ENCODE measurements around the gene PDE4D.

The PDE4D gene

DNA sequence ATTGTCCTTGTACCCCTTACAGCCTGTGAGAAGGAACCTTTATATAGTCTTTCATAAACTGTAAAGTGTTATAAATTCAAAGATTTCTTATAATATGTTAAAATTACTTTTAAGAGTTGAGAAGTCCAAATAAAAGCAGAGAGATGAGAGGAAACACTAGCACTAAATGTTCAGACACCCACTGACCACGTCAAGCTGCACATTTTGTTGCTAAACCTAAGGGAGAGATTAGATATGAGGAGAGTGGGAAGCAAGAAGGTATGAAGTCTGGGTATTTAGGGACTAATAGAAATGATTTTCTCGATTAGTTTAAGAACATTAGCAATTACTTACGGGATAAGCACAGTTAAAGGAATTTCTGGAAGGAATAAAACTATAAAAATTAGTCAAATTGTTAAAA, 803.8 kb downstream of the PDE4D start:
- H3K27ac Mint-ChIP-seq = no peak overlapping the region
- no peak for ATAC-seq
- DNase-seq (ENCODE audit: low spot score in 2 of 2) = no peak
- no peaks in the 10 kb centered on the region for H3K9me3 Mint-ChIP-seq
- H3K4me1 Mint-ChIP-seq = peaks cover 22% of the 10 kb centered on the region
- no peak overlapping the region for H3K4me3 Mint-ChIP-seq
- no peaks in the 10 kb centered on the region for H3K36me3 Mint-ChIP-seq

DNA sequence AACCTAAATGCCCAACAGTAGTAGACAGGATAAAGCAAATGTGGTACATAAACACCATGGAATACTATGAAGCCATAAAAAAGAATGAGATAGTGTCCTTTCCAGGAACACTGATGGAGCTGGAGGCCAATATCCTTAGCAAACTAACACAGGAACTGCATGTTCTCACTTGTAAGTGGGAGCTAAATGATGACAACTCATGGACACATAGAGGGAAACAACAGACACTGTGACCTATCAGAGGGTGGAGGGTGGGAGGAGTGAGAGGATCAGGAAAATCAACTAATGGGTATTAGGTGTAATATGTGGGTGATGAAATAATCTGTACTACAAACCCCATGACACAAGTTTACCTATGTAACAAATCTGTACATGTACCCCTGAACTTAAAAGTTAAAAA, 805.0 kb downstream of the PDE4D start:
- Mint-ChIP-seq H3K4me1 (peaks cover 17% of the 10 kb centered on the region), H3K36me3 (no peaks in the 10 kb centered on the region), H3K9me3 (no peaks in the 10 kb centered on the region), H3K27ac (no peak overlapping the region), H3K4me3 (no peak overlapping the region)
- no peak for DNase-seq (ENCODE audit: low spot score in 2 of 2)
- ATAC-seq = no peak

DNA sequence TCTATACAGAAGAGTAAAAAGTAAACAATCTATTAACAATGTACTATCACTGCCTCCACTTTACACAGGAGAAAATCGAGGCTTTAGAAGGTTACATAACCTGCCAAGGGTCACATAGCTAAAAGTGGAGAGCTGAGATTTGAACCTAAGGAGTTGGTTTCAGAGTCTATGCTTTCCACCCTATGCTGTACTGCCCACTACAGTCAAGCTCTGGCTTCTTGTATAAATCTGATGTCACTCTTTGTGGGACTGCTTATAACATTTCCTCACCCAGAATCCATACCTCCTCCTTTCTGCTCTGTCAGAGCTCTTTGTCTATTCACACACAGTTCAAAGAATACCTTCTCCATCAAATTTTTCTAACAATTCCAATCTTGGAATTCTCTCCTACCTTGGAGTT, 807.5 kb downstream of the PDE4D start:
- no peak overlapping the region for H3K4me3 Mint-ChIP-seq
- peaks cover 9% of the 10 kb centered on the region for H3K4me1 Mint-ChIP-seq
- H3K9me3 Mint-ChIP-seq = no peaks in the 10 kb centered on the region
- H3K36me3 Mint-ChIP-seq = no peaks in the 10 kb centered on the region
- DNase-seq (ENCODE audit: low spot score in 2 of 2) (no peak), ATAC-seq (no peak)
- H3K27ac Mint-ChIP-seq = no peak overlapping the region

DNA sequence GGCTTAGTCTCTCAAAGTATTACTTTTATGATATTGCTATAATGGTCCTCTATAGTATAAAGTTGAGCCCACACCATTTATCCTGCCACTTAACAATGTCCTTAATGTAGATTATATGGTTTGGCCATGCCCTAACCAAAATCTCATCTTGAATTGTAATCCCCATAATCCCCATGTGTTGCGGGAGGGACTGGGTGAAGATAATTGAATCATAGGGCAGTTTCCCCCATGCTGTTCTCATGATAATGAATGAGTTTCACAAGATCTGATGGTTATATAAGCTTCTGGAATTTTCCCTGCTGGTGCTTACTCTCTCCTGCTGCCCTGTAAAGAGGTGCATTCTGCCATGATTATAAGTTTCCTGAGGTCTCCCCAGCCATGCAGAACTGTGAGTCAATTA, 811.8 kb downstream of the PDE4D start:
- no peak overlapping the region for H3K27ac Mint-ChIP-seq
- no peak for DNase-seq (ENCODE audit: low spot score in 2 of 2)
- no peaks in the 10 kb centered on the region for H3K4me1 Mint-ChIP-seq
- H3K36me3 Mint-ChIP-seq = no peaks in the 10 kb centered on the region
- no peaks in the 10 kb centered on the region for H3K9me3 Mint-ChIP-seq
- H3K4me3 Mint-ChIP-seq = no peak overlapping the region
- no peak for ATAC-seq

DNA sequence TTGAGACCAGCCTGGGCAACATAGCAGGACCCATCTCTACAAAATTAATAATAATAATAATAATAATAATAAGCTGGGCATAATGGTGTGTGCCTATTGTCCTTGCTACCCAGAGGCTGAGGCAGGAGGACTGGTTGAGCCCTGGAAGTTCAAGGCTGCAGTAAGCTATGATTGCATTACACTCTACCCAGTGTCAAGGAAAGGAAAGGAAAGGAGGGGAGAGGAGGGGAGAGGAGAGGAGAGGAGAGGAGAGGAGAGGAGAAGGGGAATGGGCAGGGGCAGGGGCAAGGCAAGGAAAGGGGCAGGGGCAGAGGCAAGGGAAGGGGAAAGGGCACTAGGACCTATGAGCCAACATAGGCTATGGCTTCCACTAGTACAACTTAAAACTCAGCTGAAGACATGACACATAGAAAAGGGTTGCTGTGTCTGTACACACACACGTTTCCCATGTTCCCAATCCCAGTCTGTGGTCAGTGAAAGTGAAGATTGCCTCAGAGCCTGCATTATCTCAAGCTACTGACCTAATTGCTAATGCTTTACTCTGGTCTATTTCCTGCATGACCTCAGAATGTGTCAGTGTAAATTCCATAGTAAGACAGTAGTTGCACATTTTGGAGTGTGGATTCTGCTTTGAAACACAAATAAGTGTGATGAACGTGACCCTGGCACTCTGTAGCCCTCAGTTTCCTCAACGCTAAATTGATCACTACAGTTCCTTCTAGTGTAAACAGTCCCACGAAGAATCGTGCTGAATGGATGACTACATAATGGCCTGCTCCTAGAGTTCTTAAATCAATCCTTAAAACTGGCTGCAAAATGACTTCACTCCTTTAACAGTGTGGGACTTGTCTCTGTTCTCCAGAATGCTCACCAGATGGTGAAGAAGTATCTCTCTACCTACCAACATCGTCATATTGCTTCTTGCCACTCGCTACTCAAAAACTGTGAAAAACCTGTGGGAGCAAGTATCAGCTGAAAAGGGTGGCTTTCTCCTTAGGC, 813.6 kb downstream of the PDE4D start:
- no peak overlapping the region for H3K27ac Mint-ChIP-seq
- ATAC-seq = no peak

DNA sequence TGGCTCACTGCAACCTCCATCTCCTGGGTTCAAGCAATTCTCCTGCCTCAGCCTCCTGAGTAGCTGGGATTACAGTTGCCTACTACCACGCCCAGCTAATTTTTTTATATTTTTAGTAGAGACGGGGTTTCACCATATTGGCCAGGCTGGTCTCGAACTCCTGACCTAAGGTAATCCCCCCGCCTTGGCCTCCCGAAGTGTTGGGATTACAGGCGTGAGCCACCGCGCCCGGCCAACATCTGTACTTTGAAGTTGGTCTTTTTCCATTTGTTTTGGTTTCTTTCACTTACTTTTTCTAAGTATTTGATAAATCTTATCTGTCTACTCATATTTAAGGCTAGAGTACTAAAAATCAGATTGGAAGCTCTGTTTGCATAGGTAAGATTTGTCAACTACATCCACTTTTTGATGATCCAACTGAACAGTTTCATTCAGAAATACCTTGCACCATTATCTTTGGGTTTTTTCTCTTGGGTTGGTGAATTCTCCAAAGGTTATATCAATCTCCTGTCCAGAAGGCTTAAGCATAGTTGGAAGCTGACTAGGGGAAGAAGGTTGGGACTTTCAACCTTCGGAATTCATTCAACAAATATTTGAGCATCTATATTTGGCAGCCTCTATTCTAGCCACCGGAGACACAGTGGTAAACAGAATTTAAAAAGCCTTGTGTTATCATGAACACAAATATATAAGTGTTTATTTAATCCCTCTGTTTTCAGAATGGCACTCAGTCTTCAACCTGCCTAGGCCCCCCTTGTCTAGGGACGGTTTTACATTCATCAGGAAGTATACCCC, 821.6 kb downstream of the PDE4D start:
- Mint-ChIP-seq H3K36me3 (no peaks in the 10 kb centered on the region), H3K9me3 (no peaks in the 10 kb centered on the region)

More for the DNA sequence above, 813.6 kb downstream of the PDE4D start:
- Mint-ChIP-seq H3K9me3 (no peaks in the 10 kb centered on the region), H3K4me1 (no peaks in the 10 kb centered on the region), H3K36me3 (no peaks in the 10 kb centered on the region), H3K4me3 (no peak overlapping the region)
- DNase-seq (ENCODE audit: low spot score in 2 of 2) = no peak

DNA sequence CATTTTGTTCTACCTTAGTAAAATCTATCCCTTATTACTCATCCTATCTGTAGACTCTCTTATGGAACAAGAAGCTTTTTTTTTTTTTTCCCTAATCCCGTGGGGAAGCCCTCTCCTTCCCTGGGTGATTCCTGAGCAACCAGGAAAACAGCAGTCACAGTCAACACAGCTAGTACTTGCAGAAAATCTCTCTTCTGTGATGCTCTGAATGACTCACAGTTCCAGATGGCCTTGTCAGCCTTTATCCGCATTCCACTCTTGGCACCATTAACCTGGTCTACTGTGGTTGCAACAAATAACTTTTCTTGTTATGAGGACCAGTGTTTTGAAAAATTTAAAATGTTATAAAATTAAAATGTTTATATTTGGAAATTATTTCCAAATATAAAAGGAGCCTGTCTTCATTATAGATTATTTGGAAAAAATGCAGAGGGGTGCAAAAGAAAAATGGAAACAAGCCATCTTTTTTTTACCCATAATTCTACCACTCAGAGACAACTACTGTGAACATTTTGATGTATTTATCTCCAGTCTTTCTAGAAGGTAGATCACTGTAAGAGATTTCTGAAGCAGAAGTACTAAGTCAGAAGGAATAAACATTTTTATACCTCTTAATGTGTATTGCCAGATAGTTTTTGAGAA, 824.0 kb downstream of the PDE4D start:
- H3K4me3 Mint-ChIP-seq = no peak overlapping the region
- H3K9me3 Mint-ChIP-seq = no peaks in the 10 kb centered on the region
- peaks cover 15% of the 10 kb centered on the region for H3K4me1 Mint-ChIP-seq
- DNase-seq (ENCODE audit: low spot score in 2 of 2) = no peak
- no peak overlapping the region for H3K27ac Mint-ChIP-seq
- no peaks in the 10 kb centered on the region for H3K36me3 Mint-ChIP-seq
- no peak for ATAC-seq

More for the DNA sequence above, 821.6 kb downstream of the PDE4D start:
- no peak for ATAC-seq
- H3K4me1 Mint-ChIP-seq = peaks cover 6% of the 10 kb centered on the region
- H3K27ac Mint-ChIP-seq = no peak overlapping the region
- no peak for DNase-seq (ENCODE audit: low spot score in 2 of 2)
- H3K4me3 Mint-ChIP-seq = no peak overlapping the region

DNA sequence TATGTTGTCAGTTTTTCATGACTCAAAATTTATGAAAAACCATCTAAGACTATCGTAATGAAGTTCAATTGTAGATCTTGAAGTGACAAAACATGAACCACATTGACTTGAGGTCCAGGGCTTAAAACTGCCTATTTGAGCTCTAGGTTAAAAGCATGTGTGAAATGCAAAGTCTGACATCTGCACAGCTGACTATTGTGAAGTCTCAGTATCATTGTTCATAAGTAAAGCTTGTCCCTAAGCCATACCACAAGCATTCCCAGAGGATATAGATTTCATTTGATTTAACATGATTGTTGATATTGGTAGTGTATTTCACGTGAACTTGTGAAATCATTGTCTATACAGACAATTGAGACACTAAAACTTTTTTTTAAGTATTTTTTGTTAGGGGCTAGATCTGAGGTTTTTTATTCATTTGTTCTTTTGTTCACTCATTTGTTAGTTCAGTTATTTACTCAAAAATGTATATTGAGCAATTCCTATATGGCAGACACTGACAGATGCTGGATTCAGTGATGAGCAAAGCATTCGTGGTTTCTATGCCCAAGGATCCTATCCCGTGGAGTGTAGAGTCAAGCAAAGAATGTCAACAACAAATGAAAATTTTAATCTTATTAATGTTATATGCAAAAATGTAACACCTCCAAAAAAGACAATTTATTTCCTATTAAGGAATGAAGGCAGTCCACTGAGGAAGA, 825.4 kb downstream of the PDE4D start:
- no peaks in the 10 kb centered on the region for H3K9me3 Mint-ChIP-seq
- no peak overlapping the region for H3K27ac Mint-ChIP-seq
- ATAC-seq = no peak
- H3K4me3 Mint-ChIP-seq = no peak overlapping the region
- no peaks in the 10 kb centered on the region for H3K36me3 Mint-ChIP-seq
- DNase-seq (ENCODE audit: low spot score in 2 of 2) = no peak
- H3K4me1 Mint-ChIP-seq = peaks cover 11% of the 10 kb centered on the region

DNA sequence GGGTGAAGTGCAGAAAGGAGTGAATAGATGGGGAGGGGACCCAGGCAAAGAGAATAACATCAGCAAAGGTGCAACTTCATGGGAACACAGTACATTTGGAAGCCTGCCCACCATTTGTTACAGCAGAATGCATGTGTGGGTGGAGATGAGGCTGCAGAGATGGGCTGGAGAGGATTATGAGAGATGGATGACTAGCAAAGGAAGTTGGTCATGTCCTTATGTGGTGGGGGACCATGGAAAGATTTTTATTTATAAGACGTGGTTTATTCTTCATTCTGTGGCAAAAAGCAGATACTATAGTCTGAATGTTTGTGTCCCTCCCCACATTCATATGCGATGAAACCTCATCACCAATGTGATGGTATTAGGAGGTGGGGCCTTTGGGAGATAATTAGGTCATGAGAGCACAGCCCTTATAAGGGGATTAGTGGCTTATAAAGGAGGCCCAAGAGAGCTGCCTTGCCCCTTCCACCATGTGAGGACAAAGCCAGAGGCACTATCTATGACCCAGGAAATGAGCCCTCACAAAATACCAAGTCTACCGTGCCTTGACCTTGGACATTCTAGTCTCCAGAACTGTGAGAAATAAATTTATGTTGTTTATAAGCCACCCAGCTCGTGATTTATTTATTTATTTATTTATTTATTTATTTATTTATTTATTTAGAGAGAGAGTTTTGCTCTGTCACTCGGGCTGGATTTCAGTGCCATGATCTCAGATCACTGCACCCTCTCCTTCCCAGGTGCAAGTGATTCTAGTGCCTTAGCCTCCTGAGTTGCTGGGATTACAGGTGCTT, 827.0 kb downstream of the PDE4D start:
- Mint-ChIP-seq H3K4me1 (peaks cover 8% of the 10 kb centered on the region), H3K36me3 (no peaks in the 10 kb centered on the region), H3K9me3 (no peaks in the 10 kb centered on the region), H3K27ac (no peak overlapping the region), H3K4me3 (no peak overlapping the region)
- ATAC-seq = peak; percentile 91
- DNase-seq (ENCODE audit: low spot score in 2 of 2) = no peak

DNA sequence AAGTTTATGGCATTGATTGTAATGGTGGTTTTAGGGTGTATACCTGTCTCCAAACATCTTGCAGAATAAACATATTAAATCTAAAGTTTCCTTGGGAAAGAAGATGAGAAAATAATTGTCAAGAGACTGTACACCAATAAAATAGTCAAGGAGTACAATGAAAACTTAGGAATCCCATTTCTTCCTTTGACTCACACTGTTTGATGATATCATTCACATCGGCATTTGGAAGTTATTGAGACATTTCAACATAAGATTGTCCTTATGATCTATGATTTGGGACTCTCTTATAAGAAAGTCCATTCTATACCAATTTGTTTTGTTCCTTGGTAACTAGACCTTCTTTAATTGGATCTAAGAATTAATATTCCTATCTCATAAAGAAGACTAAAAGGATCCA, 828.0 kb downstream of the PDE4D start:
- H3K27ac Mint-ChIP-seq = no peak overlapping the region
- H3K4me1 Mint-ChIP-seq = peaks cover 8% of the 10 kb centered on the region
- ATAC-seq (no peak), DNase-seq (ENCODE audit: low spot score in 2 of 2) (no peak)
- no peaks in the 10 kb centered on the region for H3K36me3 Mint-ChIP-seq
- H3K9me3 Mint-ChIP-seq = no peaks in the 10 kb centered on the region
- no peak overlapping the region for H3K4me3 Mint-ChIP-seq

DNA sequence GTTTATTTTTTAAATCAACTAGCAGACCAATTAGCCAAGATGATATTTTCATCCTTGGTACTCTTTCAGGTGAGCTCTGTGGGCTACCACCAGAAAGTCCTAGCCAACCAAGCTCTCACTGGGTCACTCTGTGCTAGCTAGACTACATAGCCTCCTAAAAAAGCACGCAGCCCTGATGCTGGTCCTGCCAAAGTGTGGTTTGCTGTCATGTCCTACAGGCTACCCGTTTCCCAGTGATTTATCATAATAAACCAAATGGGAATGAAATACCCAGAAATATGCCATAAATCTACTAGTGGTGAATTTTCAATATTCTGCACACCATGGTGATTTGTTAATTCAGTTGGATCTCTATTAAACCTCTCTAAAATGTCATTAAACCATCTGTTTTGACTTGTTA, 829.2 kb downstream of the PDE4D start:
- no peak for DNase-seq (ENCODE audit: low spot score in 2 of 2)
- Mint-ChIP-seq H3K4me1 (peaks cover 8% of the 10 kb centered on the region), H3K27ac (no peak overlapping the region), H3K4me3 (no peak overlapping the region), H3K9me3 (no peaks in the 10 kb centered on the region), H3K36me3 (no peaks in the 10 kb centered on the region)
- no peak for ATAC-seq

DNA sequence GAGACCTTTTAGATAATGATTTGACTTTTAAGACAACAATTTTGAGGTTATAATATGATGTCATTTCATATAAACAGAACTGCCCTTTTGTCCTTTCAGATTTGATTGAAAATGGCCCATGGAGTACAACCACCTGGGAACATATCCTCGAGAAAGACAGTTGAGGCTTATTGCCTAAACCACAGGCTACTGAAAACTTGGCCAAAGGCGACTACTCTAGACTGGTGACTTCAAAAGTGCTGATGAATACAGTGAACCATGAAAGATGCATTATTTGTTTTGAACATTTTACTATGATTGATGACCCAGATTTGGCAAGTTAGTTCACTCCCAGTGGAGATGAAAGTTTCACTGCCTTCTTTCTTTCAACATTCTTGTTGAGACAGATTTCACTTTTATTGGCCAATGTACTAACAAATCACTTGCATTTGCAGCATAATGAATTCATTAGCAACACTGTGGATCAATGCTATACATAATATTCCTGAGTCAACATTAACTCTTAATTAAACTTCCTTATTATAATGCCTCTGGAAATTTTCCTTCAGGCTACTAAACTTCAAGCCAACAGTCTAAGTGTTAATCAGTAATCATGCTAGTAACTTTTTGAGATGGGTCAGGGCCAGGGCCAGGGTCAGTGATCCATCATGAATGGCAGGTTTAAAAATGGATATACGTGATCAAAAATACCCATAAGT, 830.4 kb downstream of the PDE4D start:
- no peaks in the 10 kb centered on the region for H3K36me3 Mint-ChIP-seq
- H3K9me3 Mint-ChIP-seq = no peaks in the 10 kb centered on the region
- no peak overlapping the region for H3K27ac Mint-ChIP-seq
- DNase-seq (ENCODE audit: low spot score in 2 of 2) (no peak), ATAC-seq (no peak)
- H3K4me1 Mint-ChIP-seq = peaks cover 8% of the 10 kb centered on the region
- no peak overlapping the region for H3K4me3 Mint-ChIP-seq

DNA sequence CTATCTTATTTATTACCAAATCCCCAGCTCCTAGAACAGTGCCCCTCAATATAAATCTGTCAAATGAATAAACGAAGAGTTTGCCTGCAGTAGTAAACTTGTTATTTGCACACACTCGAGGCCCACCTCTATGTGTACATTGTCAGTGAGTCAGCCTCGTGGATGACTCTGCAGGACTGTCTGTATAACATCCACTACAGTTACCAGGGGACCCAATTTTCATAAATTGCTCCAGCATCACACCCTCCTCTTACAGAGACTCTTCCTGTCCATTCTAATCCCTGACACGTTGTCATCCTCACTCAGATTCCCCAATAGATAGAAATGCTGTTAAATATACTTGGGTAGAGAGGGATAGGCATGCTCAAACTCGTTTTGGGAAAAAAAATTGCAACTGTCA, 832.1 kb downstream of the PDE4D start:
- no peak for DNase-seq (ENCODE audit: low spot score in 2 of 2)
- peak; percentile 26 for ATAC-seq
- Mint-ChIP-seq H3K27ac (no peak overlapping the region), H3K36me3 (no peaks in the 10 kb centered on the region), H3K4me1 (peaks cover 5% of the 10 kb centered on the region), H3K9me3 (no peaks in the 10 kb centered on the region), H3K4me3 (no peak overlapping the region)

Measured in stimulated activated effector memory CD8-positive, alpha-beta T cell treated with anti-CD3 and anti-CD28 coated beads, Interleukin-12 subunit alpha, Interleukin-12 subunit beta, amount 100 ng/mL, for 72 hours (primary cell).